Measurements from ENCODE around the gene CD300LF. TPM values are rescaled to one million over a fixed set of nuclear protein-coding genes. Genes with fewer than 3 reads are reported as not detected.

CD300LF gene
- polyA plus RNA-seq, 1 donor from 2014 or later = not detected

DNA sequence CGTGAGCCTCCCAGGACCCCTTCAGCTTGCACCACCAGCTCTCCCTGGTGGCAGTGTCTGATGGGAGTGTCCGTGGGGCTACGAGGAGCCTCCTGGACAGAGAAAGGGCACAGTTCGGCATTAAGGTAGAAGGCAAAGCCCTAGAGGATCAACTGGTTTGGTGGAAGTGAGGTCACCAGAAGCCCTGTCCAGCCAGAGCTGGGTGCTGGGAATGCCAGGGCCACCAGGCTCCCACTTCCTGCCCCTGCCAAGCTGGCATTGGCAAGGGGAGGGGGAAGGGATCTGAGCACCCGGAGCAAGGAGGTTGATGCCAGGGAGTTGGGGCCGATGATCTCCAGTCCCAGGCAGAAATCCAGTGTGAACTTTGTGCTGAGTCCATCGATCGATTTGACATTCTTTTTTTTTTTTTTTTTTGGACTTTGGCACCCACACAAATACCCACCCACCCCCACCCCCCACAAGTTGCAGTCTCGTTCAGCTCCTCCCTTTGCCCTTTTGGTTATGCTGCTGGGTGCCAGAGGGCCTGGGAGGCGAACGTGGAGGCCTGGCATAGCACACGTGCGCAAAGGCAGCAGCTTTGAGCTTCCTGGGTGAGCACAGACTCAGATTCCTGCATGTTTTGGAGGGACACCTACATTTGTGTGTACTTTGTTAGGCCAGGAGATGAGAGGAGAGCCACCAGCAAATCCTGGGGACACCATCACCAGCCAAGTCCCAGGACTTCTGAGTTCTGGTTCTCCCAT lies 37.8 kb upstream of the CD300LF start:
- peaks cover 26 to 47% (median 39%) of the 10 kb centered on the region in 3 donors for H3K4me1 Mint-ChIP-seq
- H3K27ac Mint-ChIP-seq = peak overlapping the region; percentile 61 to 85 (median 77)
- H3K27me3 Mint-ChIP-seq = no peaks in the 10 kb centered on the region
- H3K4me3 Mint-ChIP-seq = peak overlapping the region; percentile 90 to 98 (median 96)
- no peaks in the 10 kb centered on the region for H3K9me3 Mint-ChIP-seq
- peaks cover 4% of the 10 kb centered on the region for H3K36me3 Mint-ChIP-seq

DNA sequence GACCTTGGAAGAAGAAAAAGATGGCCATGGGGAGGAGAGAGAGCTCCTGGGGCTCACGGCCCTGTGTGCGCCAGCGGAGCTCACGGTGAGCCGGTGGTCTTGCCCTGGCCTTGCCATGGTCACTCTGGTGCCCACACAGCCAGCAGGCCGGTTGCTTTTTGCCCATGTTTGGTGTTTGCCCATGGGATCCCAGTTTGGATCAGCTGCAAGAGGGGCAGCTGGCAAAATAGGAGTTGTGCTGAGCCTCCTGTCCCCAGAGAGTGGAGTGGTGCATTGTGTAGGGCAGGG lies 37.3 kb upstream of the CD300LF start:
- Mint-ChIP-seq H3K27ac (peak overlapping the region in 2 of 3 donors; percentile 71 to 85), H3K4me1 (peaks cover 26 to 42% (median 38%) of the 10 kb centered on the region in 3 donors)

DNA sequence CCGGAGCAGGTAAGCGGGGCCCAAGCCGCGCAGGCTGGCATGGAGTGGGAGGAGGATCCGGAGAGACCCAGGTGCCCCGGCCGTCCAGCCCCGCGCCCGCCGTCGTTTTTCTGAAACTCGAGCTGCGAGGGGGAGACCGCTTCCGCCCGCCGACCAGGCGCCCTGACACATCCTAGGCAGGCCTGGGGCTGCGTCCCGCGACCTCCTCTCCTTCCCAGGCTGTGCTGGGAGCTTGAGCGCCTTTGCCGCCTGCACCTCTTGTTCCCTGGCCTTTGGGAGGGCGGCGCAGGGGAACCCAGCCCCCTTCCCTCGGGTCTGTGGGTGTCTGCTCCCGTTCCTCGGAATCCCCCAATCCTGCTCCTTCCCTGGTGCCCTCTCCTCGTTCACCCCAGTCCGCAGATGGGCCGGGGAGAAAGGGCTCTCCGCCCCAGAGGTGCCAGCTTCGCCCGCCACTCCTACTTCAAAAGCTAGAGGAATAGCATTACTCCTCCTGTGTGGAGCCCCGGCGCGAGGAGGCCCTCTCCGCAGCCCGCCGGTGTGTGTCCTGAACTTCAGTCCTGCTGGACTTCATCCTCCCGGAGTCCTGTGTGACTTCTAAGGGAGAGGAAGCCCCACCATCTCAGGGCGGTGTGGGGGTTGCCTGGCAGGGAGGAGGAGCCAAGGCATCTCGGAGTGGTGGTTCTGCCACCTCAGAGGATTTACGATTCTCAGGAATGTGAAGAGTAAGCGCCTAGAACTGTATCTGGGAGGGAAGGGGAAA lies 36.7 kb upstream of the CD300LF start:
- H3K27ac Mint-ChIP-seq = peak overlapping the region in 2 of 3 donors; percentile 71 to 85

More for the DNA sequence above, 37.3 kb upstream of the CD300LF start:
- peak overlapping the region; percentile 90 to 98 (median 96) for H3K4me3 Mint-ChIP-seq
- no peaks in the 10 kb centered on the region for H3K9me3 Mint-ChIP-seq
- H3K36me3 Mint-ChIP-seq = peaks cover 4% of the 10 kb centered on the region
- no peaks in the 10 kb centered on the region for H3K27me3 Mint-ChIP-seq

GRCh38 chr17:74748529-74749278 lies 36.0 kb upstream of the CD300LF start, which contains the start of gene NHERF1:
NHERF1 (plus strand) TSS chr17:74748628; CDS start chr17:74748847, 219 bp downstream.
- Mint-ChIP-seq H3K4me3 (peak within 1 kb of the TSS; percentile 90 to 98 (median 96)), H3K36me3 (peaks cover 4% of the 10 kb centered on the region), H3K4me1 (peaks cover 37 to 49% (median 45%) of the 10 kb centered on the region in 3 donors), H3K9me3 (no peaks in the 10 kb centered on the region), H3K27ac (peak within 1 kb of the TSS in 2 of 3 donors; percentile 80 to 85), H3K27me3 (no peaks in the 10 kb centered on the region)

More for the DNA sequence above, 36.7 kb upstream of the CD300LF start:
- H3K9me3 Mint-ChIP-seq = no peaks in the 10 kb centered on the region
- no peaks in the 10 kb centered on the region for H3K27me3 Mint-ChIP-seq
- H3K4me1 Mint-ChIP-seq = peaks cover 31 to 42% (median 38%) of the 10 kb centered on the region in 3 donors
- H3K4me3 Mint-ChIP-seq = peak overlapping the region; percentile 90 to 98 (median 96)
- peaks cover 4% of the 10 kb centered on the region for H3K36me3 Mint-ChIP-seq

- H3K36me3 Mint-ChIP-seq = peaks cover 4% of the 10 kb centered on the region
- peaks cover 39 to 52% (median 48%) of the 10 kb centered on the region in 3 donors for H3K4me1 Mint-ChIP-seq
- peak overlapping the region; percentile 49 to 98 (median 74) for H3K4me3 Mint-ChIP-seq
- no peaks in the 10 kb centered on the region for H3K27me3 Mint-ChIP-seq
- H3K9me3 Mint-ChIP-seq = no peaks in the 10 kb centered on the region
- peak overlapping the region in 1 of 3 donors; percentile 80 for H3K27ac Mint-ChIP-seq
Observed at GRCh38 chr17:74748279-74748528, 35.5 kb upstream of the CD300LF start.

DNA sequence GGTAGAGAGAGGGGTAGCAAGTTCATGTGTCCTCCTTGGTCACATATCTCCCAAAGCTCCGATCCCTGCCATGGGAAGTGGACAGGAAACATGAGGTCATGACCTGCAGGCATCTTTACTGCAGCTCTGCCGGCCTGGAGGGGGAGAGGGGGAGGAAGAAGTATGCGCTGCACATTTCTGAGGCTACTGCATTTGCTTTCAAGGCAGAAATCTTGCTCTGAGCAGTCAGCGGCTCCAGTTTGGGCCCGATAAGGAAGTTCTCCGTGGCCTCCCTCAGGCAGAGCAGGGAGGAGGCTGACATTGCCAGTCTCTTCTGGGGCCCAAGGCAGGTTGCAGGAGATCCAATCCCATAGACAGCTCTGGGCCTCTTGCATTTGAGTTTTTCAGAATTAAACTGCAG lies 34.2 kb upstream of the CD300LF start:
- peak overlapping the region in 3 of 4 donors; percentile 58 to 98 (median 84) for H3K4me3 Mint-ChIP-seq
- no peaks in the 10 kb centered on the region for H3K36me3 Mint-ChIP-seq
- H3K4me1 Mint-ChIP-seq = peaks cover 43 to 54% (median 50%) of the 10 kb centered on the region in 3 donors
- no peaks in the 10 kb centered on the region for H3K27me3 Mint-ChIP-seq
- no peaks in the 10 kb centered on the region for H3K9me3 Mint-ChIP-seq
- H3K27ac Mint-ChIP-seq = peak overlapping the region in 2 of 3 donors; percentile 53 to 57

GRCh38 chr17:74746376-74746775 lies 33.7 kb upstream of the CD300LF start:
- Mint-ChIP-seq H3K9me3 (no peaks in the 10 kb centered on the region), H3K4me1 (peaks cover 48 to 55% (median 54%) of the 10 kb centered on the region in 3 donors), H3K27me3 (no peaks in the 10 kb centered on the region), H3K36me3 (no peaks in the 10 kb centered on the region), H3K27ac (peak overlapping the region in 2 of 3 donors; percentile 53 to 57), H3K4me3 (peak overlapping the region; percentile 12 to 98 (median 71))

- Mint-ChIP-seq H3K9me3 (no peaks in the 10 kb centered on the region), H3K4me1 (peaks cover 43 to 53% (median 53%) of the 10 kb centered on the region in 3 donors), H3K27ac (no peak overlapping the region), H3K4me3 (peak overlapping the region in 1 of 4 donors; percentile 54), H3K27me3 (no peaks in the 10 kb centered on the region), H3K36me3 (no peaks in the 10 kb centered on the region)
Observed at GRCh38 chr17:74745548-74746177, 32.9 kb upstream of the CD300LF start.

- Mint-ChIP-seq H3K4me1 (peaks cover 46 to 54% (median 54%) of the 10 kb centered on the region in 3 donors), H3K36me3 (peaks cover 3% of the 10 kb centered on the region), H3K9me3 (no peaks in the 10 kb centered on the region), H3K4me3 (peak overlapping the region; percentile 25 to 88 (median 78)), H3K27ac (peak overlapping the region in 2 of 3 donors; percentile 31 to 46), H3K27me3 (no peaks in the 10 kb centered on the region)
Observed at GRCh38 chr17:74744714-74745547, 32.2 kb upstream of the CD300LF start.

DNA sequence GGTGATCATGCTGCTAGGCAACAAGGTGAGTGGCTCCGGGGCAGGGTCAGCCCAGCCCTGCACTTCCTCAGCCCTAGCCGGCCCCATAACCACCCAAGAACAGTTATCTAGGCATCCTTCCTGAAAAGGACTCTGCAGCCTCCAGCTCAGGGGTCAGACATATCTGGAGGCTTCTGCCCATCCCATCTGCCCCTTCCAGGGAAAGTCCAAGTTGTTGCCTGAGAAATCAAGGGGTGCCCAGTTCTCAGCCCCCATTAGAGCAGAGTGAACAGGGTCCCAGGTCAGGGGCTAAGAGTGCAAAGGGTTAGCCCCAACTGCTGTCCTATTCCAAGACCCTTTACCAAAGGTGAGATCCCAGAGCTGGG lies 31.6 kb upstream of the CD300LF start:
- H3K9me3 Mint-ChIP-seq = no peaks in the 10 kb centered on the region
- peaks cover 3% of the 10 kb centered on the region for H3K36me3 Mint-ChIP-seq
- H3K27me3 Mint-ChIP-seq = no peaks in the 10 kb centered on the region
- H3K4me3 Mint-ChIP-seq = peak overlapping the region in 3 of 4 donors; percentile 75 to 88 (median 81)
- H3K27ac Mint-ChIP-seq = peak overlapping the region; percentile 31 to 95 (median 46)
- H3K4me1 Mint-ChIP-seq = peaks cover 41 to 52% (median 49%) of the 10 kb centered on the region in 3 donors

GRCh38 chr17:74743755-74744154 lies 31.0 kb upstream of the CD300LF start:
- peaks cover 41 to 57% (median 55%) of the 10 kb centered on the region in 3 donors for H3K4me1 Mint-ChIP-seq
- peaks cover 8% of the 10 kb centered on the region for H3K36me3 Mint-ChIP-seq
- no peaks in the 10 kb centered on the region for H3K27me3 Mint-ChIP-seq
- H3K9me3 Mint-ChIP-seq = no peaks in the 10 kb centered on the region
- peak overlapping the region in 2 of 4 donors; percentile 75 to 88 for H3K4me3 Mint-ChIP-seq
- H3K27ac Mint-ChIP-seq = peak overlapping the region; percentile 31 to 95 (median 88)

DNA sequence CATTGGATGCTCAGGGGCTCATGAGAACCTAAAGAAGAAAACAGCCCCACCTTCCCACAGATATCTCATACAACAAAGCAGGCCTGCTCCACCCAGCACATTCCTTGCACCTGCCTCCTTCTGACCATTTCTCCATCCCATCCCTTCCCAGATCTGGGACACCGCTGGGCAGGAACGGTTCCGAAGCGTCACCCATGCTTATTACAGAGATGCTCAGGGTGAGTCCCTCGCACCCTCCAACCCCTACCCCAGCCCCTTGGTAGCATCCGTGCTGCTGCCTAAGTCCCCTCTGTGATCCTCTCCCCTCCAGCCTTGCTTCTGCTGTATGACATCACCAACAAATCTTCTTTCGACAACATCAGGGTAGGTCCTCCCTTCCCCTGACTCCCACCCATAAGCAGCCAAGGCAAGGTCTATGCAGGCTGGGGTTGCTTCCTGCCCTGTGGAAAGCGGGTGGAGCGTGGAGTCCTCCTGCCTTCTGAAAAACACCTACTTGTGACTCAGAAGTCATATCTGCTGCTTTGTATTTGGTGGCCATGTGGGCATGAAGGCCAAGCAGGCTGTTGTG lies 30.3 kb upstream of the CD300LF start:
- Mint-ChIP-seq H3K27me3 (no peaks in the 10 kb centered on the region), H3K27ac (peak overlapping the region; percentile 31 to 95 (median 88)), H3K4me3 (peak overlapping the region in 3 of 4 donors; percentile 88 to 92 (median 90)), H3K9me3 (no peaks in the 10 kb centered on the region), H3K36me3 (peaks cover 8% of the 10 kb centered on the region), H3K4me1 (peaks cover 41 to 60% (median 58%) of the 10 kb centered on the region in 3 donors)

- Mint-ChIP-seq H3K4me3 (peak overlapping the region; percentile 54 to 92 (median 89)), H3K9me3 (no peaks in the 10 kb centered on the region), H3K27ac (peak overlapping the region; percentile 31 to 93 (median 88)), H3K27me3 (no peaks in the 10 kb centered on the region), H3K4me1 (peaks cover 41 to 62% (median 58%) of the 10 kb centered on the region in 3 donors), H3K36me3 (peaks cover 8% of the 10 kb centered on the region)
Observed at GRCh38 chr17:74742153-74742515, 29.4 kb upstream of the CD300LF start.

Measured in IgD-negative memory B cell (primary cell).